Stromal cell of bone marrow (primary cell): ENCODE data around the gene TATDN3.
"Not testable (repeated sequence)": the region's sequence is repeated elsewhere in the genome, so short reads cannot be mapped to it uniquely, and the experiment has no call there.

Experiments
- DNase-seq: peaks from one replicate; pipeline ENCODE4 v3.0.0-alpha.2; 2012; ENCODE audit warnings: low read depth

The TATDN3 gene

GRCh38 chr1:212791676-212792395 lies at the start of gene TATDN3, which contains the start of gene NSL1:
Gene TATDN3 (plus strand): TSS chr1:212791894. CDS start chr1:212791922, 28 bp downstream.
Gene NSL1 (minus strand): TSS chr1:212791777. CDS start chr1:212791763, 14 bp downstream.
- peak; percentile 85 for DNase-seq

- no peak for DNase-seq
Observed at GRCh38 chr1:212743901-212744475, 47.7 kb upstream of the TATDN3 start.

GRCh38 chr1:212745303-212745702 lies 46.4 kb upstream of the TATDN3 start:
- DNase-seq: no peak

- no peak for DNase-seq
Observed at GRCh38 chr1:212746546-212746945, 45.1 kb upstream of the TATDN3 start.

GRCh38 chr1:212749821-212750535 lies 41.7 kb upstream of the TATDN3 start:
- DNase-seq: peak; percentile 49

- DNase-seq: peak; percentile 40
Observed at GRCh38 chr1:212752252-212752933, 39.3 kb upstream of the TATDN3 start.

GRCh38 chr1:212752934-212753497 lies 38.7 kb upstream of the TATDN3 start:
- no peak for DNase-seq

- DNase-seq: no peak
Observed at GRCh38 chr1:212753749-212754148, 37.9 kb upstream of the TATDN3 start.

GRCh38 chr1:212754193-212754592 lies 37.5 kb upstream of the TATDN3 start:
- no peak for DNase-seq

- DNase-seq: no peak
Observed at GRCh38 chr1:212754680-212755079, 37.0 kb upstream of the TATDN3 start.

- DNase-seq: no peak
Observed at GRCh38 chr1:212759683-212760082, 32.0 kb upstream of the TATDN3 start.

GRCh38 chr1:212760126-212760823 lies 31.4 kb upstream of the TATDN3 start:
- DNase-seq: no peak

- no peak for DNase-seq
Observed at GRCh38 chr1:212762234-212762633, 29.5 kb upstream of the TATDN3 start.

- no peak for DNase-seq
Observed at GRCh38 chr1:212762839-212763238, 28.9 kb upstream of the TATDN3 start.

- DNase-seq: not testable (repeated sequence)
Observed at GRCh38 chr1:212764718-212765281, 26.9 kb upstream of the TATDN3 start.

- not testable (repeated sequence) for DNase-seq
Observed at GRCh38 chr1:212766825-212767224, 24.9 kb upstream of the TATDN3 start.

- no peak for DNase-seq
Observed at GRCh38 chr1:212769459-212770167, 22.1 kb upstream of the TATDN3 start.

- DNase-seq: no peak
Observed at GRCh38 chr1:212771341-212771740, 20.4 kb upstream of the TATDN3 start.

- DNase-seq: no peak
Observed at GRCh38 chr1:212773011-212773410, 18.7 kb upstream of the TATDN3 start.

- DNase-seq: no peak
Observed at GRCh38 chr1:212774584-212774983, 17.1 kb upstream of the TATDN3 start.
